Activated CD4-positive, alpha-beta T cell treated with anti-CD3 and anti-CD28 coated beads for 1 hour (primary cell): ENCODE results near the gene ACSL4.
"Not testable (repeated sequence)": the region's sequence is repeated elsewhere in the genome, so short reads cannot be mapped to it uniquely, and the experiment has no call there.

Experiments used
- DNase-seq: peaks from one replicate; pipeline ENCODE4 v3.0.0-alpha.2; 2020

Gene ACSL4

GRCh38 chrX:109732807-109733612 lies at the start of gene ACSL4:
ACSL4 (minus strand) TSS chrX:109733257; CDS start chrX:109683363, 49,894 bp downstream.
- DNase-seq = peak; percentile 80

- DNase-seq = no peak
Observed at GRCh38 chrX:109777749-109778148, 44.7 kb upstream of the ACSL4 start.

- DNase-seq = no peak
Observed at GRCh38 chrX:109776986-109777385, 43.9 kb upstream of the ACSL4 start.

GRCh38 chrX:109776432-109776831 lies 43.4 kb upstream of the ACSL4 start:
- no peak for DNase-seq

- no peak for DNase-seq
Observed at GRCh38 chrX:109775386-109775785, 42.3 kb upstream of the ACSL4 start.

GRCh38 chrX:109774706-109775105 lies 41.6 kb upstream of the ACSL4 start:
- DNase-seq = no peak

GRCh38 chrX:109774136-109774535 lies 41.1 kb upstream of the ACSL4 start:
- DNase-seq = no peak

GRCh38 chrX:109773374-109773773 lies 40.3 kb upstream of the ACSL4 start:
- DNase-seq = no peak

- DNase-seq = no peak
Observed at GRCh38 chrX:109770780-109771179, 37.7 kb upstream of the ACSL4 start.

- no peak for DNase-seq
Observed at GRCh38 chrX:109760922-109761250, 27.8 kb upstream of the ACSL4 start.

GRCh38 chrX:109760209-109760921 lies 27.3 kb upstream of the ACSL4 start:
- no peak for DNase-seq

- DNase-seq = no peak
Observed at GRCh38 chrX:109753256-109753655, 20.2 kb upstream of the ACSL4 start.

GRCh38 chrX:109751698-109752097 lies 18.6 kb upstream of the ACSL4 start:
- DNase-seq = no peak

GRCh38 chrX:109749207-109749606 lies 16.1 kb upstream of the ACSL4 start:
- DNase-seq = no peak

- DNase-seq = no peak
Observed at GRCh38 chrX:109747681-109748080, 14.6 kb upstream of the ACSL4 start.

- DNase-seq = no peak
Observed at GRCh38 chrX:109742722-109743121, 9.7 kb upstream of the ACSL4 start.

- DNase-seq = not testable (repeated sequence)
Observed at GRCh38 chrX:109740896-109741295, 7.8 kb upstream of the ACSL4 start.

GRCh38 chrX:109740433-109740809 lies 7.4 kb upstream of the ACSL4 start:
- DNase-seq = no peak

GRCh38 chrX:109739625-109740432 lies 6.8 kb upstream of the ACSL4 start:
- DNase-seq = no peak

GRCh38 chrX:109735202-109735744 lies 2.2 kb upstream of the ACSL4 start:
- DNase-seq = no peak

GRCh38 chrX:109733613-109734083 lies 591 bp upstream of the ACSL4 start:
- DNase-seq = no peak

GRCh38 chrX:109732017-109732801 lies 848 bp downstream of the ACSL4 start:
- DNase-seq = peak; percentile 8
